Activated gamma-delta T cell treated with anti-CD3 and anti-CD28 coated beads, Interleukin-2, amount 50 U/mL, for 16 hours (primary cell): ENCODE measurements around the gene HSPA12B.

Experiments used
- DNase-seq: peaks from one replicate; pipeline ENCODE4 v3.0.0-alpha.2; 2020; ENCODE audit warnings: low read depth

HSPA12B gene

DNA sequence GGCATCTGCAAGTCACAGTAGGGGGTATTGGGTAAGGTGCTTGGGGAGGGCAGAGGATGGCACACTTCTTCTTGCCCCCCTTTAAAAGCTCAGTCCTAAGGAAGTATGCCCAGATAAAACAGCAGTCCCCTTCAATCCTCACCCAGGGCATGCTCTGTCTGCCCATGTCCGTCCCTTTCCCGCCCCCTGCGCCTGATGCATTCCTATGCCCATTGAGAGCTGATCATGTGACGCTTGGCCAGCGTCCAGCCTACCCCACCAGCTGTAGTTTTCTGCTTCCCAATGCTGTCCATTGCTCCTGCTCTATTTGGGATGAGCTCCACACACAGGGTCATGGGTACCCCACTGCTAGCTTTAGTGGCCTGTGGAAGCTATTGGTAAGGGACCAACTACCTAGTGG is 28.4 kb upstream of the HSPA12B start:
- no peak for DNase-seq

DNA sequence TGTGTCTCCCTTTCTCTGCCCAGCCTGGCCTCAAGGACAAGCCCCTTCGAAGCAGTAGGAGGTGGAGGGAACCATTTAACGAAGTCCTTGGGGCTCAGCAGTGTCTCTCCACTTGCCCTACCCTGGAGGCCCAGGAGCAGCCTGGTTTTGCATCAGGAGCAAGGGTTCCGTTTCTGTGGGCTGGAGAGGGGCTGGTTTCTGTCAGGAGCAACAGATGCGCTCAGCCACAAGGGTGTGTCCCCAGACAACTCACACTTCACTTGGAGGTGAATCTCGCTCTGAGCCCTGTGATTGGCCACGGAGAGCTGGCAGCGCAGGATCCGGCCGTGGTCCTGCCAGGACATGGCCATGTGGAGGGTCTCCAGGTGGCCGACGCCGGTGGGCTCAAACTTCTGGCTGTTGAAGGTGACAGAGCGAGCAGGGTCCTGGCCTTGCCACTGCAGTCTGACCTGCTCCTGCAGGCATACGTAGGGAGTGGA is 27.0 kb upstream of the HSPA12B start:
- no peak for DNase-seq

DNA sequence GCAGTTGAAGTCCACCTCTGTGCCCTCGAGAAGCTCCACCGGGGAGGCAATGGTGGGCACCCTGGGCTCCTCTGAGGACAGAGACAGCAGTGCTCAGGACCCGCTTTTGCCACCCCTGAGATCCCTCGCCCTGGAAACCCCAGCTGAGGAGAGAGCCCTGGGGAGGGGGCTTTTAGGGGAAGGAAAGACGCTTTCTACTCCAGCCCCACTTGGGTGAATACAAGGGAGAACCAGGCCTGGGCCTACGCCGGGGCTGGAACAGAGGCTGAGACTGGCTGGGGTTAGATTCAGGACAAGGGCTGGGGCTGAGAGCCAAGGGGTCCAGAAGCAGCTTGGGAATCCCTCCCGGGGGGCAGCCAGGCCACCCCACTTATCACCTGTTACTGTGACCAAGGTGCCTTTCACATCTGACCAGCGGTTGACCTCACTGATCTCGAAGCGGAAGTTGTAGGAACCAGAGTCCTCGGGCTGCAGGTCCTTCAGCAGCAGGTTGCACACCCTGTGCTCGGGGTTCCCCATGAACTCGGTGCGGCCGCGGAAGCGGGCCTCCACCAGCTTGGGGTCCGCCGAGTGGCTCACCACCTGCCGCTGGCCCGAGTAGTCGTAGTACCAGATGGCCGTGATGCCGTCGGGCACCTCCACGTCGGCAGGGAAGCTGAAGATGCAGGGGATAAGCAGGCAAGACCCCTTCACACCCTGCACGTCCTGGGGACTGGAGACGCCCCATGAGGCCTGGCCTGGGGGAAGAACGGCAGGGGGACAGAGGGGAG is 26.3 kb upstream of the HSPA12B start:
- no peak for DNase-seq

DNA sequence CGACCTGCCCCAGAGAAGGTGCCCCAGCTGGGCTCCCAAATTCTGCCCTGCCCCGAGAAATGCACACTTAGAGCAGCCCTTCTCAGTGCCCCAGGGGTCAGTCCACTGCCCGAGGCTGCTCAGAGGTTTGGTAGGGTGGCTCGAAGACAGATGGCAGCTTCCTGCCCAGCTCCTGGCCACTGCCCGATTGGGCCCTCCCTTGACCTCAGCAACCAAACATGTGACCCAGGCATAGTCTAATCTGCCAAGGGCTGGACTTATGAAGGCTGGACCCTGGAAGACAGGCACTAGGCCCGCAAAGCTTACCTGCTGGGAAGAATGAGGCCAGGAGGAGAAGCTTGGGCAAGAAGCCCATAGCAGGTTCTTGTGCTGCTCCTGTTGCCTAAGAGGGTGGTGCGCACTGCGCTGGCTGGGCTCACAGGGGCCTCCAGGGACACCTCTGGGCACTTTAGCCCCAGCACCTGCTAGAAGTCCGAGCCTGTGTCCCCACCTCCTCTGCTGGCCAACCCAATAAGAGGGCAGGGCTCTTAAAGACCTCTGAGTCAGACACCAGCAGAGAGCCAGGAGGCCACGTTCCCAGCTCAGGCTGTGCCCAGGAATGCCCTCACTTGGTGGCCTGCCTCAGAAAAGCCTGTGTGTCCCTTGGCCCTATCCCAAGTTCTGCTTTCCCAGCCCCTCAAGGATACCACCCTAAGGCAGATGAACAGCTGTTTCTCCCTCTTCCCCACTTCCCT is 25.5 kb upstream of the HSPA12B start:
- DNase-seq = no peak

DNA sequence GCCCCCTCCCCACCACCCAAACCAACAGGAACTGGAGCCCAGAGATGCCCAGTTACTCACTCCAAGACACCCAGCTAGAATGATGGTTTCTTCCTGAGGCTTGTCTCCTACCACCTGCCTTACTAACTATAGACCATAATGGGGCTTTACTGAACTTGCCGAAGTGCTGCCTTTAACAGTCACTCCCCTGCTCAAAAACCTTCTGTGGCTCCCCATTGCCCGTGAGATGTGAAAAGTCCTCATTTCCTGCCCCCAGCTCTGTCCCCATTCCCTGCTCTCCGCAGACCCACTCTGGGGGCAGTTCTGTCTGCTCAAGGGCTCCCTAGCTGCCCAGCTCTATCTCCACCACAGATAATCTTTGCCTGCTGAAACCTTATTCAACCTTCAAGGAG is 25.0 kb upstream of the HSPA12B start:
- no peak for DNase-seq

DNA sequence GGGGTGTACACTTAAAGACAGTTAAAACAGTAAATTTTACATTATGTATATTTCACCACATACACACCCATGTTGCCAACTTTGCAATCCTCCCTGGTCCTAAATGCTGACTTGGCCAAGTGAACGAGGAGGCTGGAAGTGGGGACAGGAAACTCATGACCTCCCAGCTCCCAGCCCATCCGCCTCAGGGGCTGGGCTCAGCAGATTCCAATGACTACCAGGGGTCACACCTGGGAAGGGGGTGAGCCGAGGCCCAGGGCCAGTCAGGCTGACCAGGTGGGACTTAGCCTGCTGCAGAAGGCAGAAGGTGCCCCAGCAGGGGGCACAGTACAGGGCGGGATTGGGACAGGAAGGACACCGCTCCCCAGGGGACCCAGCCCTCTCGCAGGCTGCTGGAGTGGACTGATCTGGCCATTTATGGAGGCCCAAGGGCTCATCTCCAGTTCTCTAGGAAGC is 22.4 kb upstream of the HSPA12B start:
- no peak for DNase-seq

DNA sequence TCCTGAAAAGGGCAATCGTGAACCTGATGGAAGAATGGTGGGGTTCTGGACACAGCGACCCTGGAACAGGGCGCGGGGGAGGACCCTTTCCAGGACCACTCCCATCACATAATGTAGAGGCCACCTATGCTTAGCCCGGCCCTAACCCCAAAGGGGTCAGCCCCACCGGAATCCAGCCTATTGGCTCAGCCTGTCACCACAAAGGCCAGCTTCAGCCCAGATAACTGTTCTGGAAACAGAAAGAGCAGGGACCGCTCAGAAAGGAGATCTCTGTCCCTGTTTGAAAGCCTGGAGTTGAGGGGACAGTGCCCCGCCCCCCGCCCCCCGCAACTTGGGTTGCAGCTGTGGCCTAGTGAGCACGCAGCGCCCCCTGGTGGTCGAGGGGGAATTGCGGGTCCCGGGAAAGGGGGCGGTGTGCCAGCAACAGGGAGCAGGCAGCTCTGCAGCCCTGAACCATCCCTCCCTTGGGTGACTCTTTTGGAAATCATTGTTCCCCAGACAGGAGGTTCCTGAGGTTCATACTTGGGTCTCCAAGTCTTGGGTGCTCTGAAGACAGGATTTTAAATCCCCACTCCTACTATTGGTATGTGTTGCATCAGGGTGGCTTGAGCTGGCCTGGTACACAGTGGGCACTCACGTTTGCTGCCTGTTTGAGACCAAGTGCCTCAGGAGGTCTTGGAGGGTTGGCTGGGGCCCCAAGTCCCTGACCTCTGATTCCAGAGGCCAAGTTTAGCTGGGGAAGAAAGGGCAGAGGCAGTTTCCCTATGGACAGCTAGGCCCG is 21.6 kb upstream of the HSPA12B start:
- DNase-seq = peak; percentile 69

DNA sequence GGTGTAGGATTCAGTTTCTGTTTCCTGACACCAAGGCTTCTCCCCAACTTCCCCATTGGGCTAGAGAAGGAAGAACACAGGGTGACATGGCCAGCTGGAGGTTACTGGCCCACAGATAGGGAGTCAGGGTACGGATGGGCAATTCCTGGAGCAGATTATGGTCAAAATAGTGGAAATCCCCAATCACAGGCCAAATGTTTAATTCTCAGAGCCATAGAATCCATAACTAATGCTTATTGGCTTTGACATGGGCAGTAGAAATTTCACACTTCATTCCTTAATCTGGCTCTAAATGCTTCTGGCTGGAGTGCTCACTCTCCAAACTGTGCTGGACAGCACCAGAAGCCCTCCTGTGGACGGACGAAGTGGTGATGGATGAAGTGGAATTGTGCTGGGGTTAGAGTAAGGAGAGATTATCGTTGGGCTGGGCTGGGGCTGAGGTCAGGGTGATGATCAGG is 21.0 kb upstream of the HSPA12B start:
- DNase-seq = no peak

DNA sequence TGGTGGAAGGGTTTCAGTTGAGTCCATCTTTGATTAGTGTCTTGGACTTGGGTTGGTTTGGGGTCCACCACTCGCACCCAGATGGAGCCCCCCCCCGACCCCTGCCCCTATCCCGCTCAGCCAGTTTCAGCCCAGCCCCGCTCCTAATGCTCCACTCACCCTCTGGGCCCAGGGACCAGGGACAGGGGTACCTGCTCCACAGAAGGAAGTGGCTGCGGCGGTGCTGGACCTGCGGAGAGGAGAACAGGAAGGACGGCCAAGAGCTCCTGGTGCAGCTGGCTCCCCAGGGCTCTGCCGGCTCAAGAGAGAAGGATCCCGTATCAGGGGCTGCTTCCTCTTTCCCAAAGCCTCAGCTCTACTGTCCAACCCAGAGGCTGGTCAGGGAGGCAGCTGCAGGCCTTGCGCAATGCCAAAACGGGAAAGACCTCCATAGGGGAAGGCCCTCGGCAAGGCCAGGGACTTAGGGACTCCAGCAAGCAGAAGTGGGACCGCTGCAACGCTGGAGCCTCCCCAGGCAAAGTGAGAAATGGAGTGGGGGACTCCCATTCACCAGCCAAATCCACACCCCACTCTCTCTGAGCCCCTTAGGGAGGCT is 20.1 kb upstream of the HSPA12B start, which contains the start of gene SIGLEC1:
TSS of gene SIGLEC1 (minus strand) at position 322 of the 595 bp plus-strand sequence. CDS start 5,472 bp downstream, outside the sequence.
- no peak for DNase-seq

DNA sequence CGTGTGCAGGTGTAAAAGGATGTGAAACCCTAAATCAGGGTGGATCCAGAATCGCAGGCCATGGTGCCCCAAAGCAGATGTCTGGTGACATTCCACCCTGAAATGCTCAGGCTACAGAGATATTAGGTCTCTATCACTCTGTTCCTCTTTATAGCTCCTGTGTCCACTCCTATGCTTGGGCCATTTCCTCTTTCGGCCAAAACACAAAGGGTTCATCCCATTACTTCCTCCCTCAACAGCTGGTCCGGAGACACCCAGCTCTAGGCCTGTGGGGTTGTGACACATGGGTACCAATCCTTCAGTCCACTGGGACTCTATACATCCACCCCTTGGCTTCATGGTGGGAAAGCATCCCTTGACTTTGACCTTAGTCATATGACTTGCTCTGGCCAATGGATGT is 18.4 kb upstream of the HSPA12B start:
- DNase-seq = no peak

DNA sequence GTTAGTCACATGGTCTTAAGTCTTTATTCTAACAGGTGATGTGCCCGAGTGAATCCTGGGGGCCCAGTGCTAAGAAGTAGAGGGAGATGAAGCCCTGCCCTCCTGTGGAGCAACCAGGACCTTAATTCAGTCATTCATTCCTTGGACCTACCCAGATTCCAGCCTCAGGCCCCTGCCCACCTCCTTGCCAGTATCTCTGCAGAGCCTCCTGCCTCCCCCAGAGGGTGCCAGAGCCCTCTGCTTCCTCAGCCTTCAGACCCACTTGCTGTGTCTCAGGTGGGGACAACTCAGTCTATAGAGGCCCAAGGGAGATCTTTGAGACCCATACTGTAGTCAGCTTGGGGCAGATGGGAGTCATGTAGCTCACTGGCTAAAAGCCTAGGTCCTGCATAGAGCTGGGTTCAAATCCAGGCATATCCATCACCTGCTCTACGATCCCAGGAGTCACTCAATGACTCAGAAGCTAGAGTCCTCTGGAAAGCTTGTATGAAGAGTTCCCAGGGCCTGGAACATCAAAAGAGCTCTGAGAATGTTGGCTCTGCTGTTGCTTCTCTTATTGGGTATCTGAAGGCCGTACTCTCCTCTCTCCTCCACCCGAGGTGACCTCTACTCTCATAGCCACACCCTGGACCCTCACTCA is 16.2 kb upstream of the HSPA12B start:
- DNase-seq = no peak

DNA sequence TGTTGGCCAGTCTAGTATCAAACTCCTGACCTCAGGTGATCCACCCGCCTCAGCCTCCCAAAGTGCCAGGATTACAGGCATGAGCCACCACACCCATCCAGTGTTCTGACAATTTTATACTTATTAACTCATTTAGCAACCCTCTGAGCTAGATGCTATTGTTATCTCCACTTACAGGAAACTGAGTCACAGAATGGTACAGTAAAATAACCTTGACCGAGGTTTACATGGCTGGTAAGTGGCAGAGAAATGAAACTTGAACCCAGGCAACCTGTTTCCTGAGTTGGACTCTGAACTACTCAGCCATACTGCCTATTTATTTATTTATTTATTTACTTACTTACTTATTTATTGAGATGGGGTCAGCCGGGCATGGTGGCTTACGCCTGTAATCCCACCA is 13.4 kb upstream of the HSPA12B start:
- no peak for DNase-seq

DNA sequence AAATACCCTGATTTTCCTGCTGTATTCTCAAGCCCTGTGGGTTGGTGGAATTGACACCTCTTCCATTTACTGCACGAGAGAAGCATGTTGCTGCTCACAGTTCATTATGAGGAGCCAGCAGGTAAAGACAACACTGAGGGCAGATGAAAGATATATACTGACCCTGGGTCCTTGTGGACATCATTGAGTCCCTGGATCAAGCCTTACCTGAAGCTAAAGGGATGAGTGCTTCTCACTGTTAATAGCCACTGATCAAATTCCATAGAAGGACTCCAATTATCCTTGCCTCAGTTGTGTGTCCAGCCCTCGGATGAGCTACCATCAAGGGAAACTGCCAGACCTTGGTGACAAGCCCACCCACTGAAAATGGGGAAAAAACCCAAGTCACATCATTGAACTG is 12.4 kb upstream of the HSPA12B start:
- no peak for DNase-seq

DNA sequence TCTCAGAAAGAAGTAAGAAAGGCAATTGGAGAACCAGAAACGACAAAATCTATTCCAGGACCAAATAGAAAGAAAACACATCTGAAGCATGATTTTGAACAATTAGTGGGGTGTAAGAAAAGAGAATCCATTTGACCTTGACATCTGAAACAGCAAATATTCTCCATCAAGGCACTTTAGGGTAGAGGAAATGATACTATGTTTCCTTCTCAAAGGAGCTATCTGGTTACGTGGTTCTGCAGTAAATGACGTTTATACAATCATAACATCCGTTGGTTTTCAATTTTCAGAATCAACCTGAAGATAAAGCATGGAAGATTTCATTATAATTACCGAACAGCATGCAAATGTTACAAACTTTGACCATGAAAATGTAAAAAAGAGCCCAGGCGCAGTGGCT is 11.9 kb upstream of the HSPA12B start:
- DNase-seq = no peak

DNA sequence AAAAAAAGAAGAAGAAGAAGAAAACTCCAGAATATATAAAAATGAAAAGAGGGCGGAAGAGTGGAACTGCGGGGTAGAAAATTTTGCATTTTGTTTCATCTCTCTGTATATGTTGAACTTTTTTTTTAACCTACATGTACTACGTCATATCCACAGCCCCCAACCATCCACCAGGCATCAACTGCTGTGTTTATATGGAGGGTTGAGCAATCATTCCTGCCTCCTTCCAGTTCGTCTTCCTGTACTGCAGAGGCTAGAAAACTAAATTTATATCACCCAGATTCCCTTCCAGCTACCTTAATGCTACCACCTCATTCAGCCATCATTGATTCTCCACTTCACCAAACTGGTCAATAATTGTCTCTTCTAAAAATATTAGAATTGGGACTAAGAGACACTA is 10.6 kb upstream of the HSPA12B start:
- DNase-seq = no peak

DNA sequence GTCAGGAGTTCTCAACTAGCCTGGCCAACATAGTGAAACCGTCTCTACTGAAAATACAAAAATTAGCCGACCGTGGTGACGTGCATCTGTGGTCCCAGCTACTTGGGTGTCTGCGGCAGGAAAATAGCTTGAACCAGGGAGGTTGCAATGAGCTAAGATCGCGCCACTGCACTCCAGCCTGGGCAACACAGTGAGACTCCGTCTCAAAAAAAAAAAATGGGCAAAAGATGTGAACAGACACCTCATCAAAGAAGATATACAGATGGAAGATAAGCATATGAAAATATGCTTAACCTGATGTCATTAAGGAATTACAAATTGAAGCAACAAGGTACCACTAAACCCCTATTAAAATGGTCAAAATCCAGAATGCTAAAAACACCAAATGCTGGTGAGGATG is 9.2 kb upstream of the HSPA12B start:
- no peak for DNase-seq

DNA sequence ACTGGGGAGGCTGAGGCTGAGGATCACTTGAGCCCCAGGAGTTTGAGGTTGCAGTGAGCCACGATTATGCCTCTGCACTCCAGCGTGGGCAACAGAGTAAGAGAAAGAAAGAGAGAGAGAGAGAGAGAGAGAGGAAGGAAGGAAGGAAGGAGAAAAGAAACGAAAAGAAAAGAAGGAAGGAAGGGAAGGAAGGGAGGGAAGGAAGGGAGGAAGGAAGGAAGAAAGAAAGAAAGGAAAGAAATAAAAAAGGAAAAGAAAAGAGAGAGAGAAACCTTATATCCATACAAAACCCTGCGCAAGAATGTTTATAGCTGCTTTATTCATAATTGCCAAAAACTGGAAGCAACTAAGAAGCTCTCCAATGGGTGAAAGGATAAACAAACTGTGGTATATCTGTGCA is 8.1 kb upstream of the HSPA12B start:
- DNase-seq = no peak

DNA sequence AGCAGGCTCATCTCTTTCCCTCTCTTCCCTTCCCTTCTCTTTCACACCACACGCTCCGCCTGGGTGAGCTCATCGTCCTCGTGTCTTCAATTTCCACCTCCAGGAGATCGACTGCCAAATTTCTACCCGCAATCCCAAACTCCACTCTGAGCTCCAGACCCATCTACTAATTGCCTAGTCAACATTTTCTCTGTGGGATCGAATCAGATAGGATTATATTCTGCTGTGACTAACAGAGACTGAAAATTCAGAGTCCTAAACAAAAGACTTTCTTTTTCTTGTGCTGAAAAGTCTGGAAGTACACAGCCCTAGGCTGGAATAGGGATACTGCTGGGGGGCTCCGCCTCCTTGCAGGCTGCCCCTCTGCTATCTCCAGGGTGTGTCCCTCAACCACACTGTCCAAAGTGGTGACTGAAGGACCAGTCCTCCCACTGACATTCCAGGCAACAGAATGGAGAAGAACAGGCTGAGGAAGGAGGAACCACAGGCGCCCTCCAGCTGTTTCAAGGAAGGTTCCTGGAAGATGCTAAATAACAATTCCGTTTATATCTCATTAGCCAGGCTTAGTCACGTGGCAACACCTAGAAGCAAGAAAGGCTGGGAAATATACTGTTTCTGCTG is 5.0 kb upstream of the HSPA12B start:
- no peak for DNase-seq

DNA sequence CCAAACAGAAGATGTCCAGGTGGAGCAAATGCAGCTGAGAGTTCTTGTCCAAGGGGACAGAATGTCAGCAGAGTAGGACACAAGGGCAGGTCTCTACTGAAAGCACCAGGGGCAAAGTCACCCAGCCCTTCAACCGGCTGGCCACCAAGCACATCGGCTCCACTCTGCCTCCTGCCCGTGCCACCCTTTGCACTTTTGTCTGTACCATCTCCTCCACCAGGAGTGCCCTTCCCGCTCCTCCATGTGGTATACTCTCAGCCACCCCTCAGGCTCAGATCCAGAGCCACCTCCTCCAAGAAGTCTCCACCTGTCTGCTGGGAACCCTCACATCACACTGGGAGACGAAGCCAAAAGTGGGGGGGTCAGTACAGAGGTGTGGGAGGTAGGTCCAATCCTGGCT is 4.1 kb upstream of the HSPA12B start:
- DNase-seq = no peak

DNA sequence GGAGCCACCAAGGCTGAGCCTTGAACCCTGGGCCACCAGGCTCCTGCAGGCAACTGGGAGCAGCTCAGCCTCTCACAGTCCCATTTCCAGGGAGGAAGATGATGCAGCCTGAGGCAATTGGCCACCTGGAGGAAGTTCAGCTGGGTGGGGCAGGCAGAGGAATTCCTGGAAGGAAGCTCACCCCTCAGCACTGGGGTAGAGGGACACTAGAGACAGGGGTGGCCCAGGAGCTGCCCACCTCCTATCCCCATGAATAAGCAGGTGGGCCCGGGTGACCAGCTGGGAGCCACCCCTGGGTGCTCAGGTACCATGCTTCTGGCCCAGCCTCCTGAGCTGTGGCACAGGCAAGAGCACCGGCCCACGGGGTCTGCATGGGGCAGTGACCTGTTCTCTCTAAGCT is 3.6 kb upstream of the HSPA12B start:
- no peak for DNase-seq

DNA sequence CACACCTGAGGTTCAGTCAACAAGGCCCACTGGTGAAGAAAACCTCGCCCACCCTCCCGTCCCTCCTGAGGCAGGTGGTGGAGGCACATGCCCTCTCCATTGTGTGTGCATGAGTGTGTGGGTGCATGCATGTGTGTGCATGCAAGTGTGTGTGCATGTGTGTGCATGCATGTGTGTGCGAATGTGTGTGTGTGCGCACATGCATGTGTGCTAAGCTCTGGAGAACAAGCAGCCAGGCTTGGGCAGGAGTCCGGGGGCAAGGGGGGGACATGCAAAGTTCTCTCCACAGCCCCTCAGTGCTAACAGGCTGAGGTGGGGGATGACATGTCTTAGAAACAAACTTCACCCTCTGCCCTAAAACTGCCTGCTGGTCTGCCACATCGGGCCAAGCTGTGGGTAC is 3.1 kb upstream of the HSPA12B start:
- no peak for DNase-seq
